HEK293 (cell line): ENCODE data around the gene SNTG2.

ENCODE experiments used
- CTCF ChIA-PET: fragments of 350-600 bp; formaldehyde crosslinking; extraction: SDS; loops from one replicate; lab custom pipeline; 2021; ENCODE audit warnings: antibody characterized with exemption; lab: Yijun Ruan, JAX
- POLR2A ChIA-PET: fragments of 300-600 bp; formaldehyde crosslinking; extraction: SDS; loops from one replicate; lab custom pipeline; 2020; ENCODE audit warnings: antibody characterized with exemption, inconsistent platforms; lab: Yijun Ruan, JAX
- H3K27ac ChIP-seq: fragments of 200-500 bp; sonication (Bioruptor generic); 2 replicates; pipeline ENCODE4 v1.5.1; 2014; ENCODE audit warnings: low read depth, low read length, control low read depth, inconsistent platforms; ENCODE audit errors: extremely low read depth
- H3K36me3 ChIP-seq, 2 experiments: fragments of 200-500 bp in 1 of 2; sonication (Bioruptor generic) in 1 of 2; 1 replicate in 1 of 2; 2 replicates in 1 of 2; pipeline ENCODE4 v1.5.1; 2014 to 2017; ENCODE audit warnings: inconsistent platforms in 2 of 2, low read length in 2 of 2; ENCODE audit not compliant: control insufficient read depth in 2 of 2, insufficient read depth in 1 of 2
- H3K4me1 ChIP-seq: fragments of 200-500 bp; sonication (Bioruptor generic); 2 replicates; pipeline ENCODE4 v1.5.1; 2014; ENCODE audit warnings: mild to moderate bottlenecking, low read length, inconsistent platforms; ENCODE audit not compliant: control insufficient read depth, insufficient read depth
- H3K4me3 ChIP-seq: 2 replicates; pipeline ENCODE4 v1.5.1; 2011; ENCODE audit warnings: low read depth, mild to moderate bottlenecking, control low read depth, low read length, moderate library complexity
- H3K9me3 ChIP-seq: fragments of 200-500 bp; sonication (Bioruptor generic); 2 replicates; pipeline ENCODE4 v1.5.1; 2014; ENCODE audit warnings: low read depth, low read length, inconsistent platforms; ENCODE audit not compliant: control insufficient read depth, insufficient read depth
- EGR2 ChIP-seq: fragments of 450-650 bp; formaldehyde crosslinking; IDR thresholded peaks from 2 replicates; pipeline ENCODE4 v1.5.1; 2016; ENCODE audit warnings: low read depth, missing biosample characterization, missing genetic modification characterization
- MZF1 ChIP-seq: fragments of 450-650 bp; formaldehyde crosslinking; IDR thresholded peaks from 2 replicates; pipeline ENCODE4 v1.5.1; 2017; ENCODE audit warnings: missing biosample characterization, missing genetic modification characterization, borderline replicate concordance
- SP3 ChIP-seq: fragments of 450-650 bp; formaldehyde crosslinking; IDR thresholded peaks from 2 replicates; pipeline ENCODE4 v1.5.1; 2016; ENCODE audit warnings: missing biosample characterization, missing genetic modification characterization
- ZNF350 ChIP-seq: fragments of 450-650 bp; formaldehyde crosslinking; IDR thresholded peaks from 2 replicates; pipeline ENCODE4 v1.5.0; 2017; ENCODE audit warnings: missing biosample characterization, mild to moderate bottlenecking, missing genetic modification characterization
- ZNF621 ChIP-seq: fragments of 450-650 bp; formaldehyde crosslinking; IDR thresholded peaks from 2 replicates; pipeline ENCODE4 v1.5.1; 2017; ENCODE audit warnings: missing biosample characterization, missing genetic modification characterization
- ZNF623 ChIP-seq: fragments of 450-650 bp; formaldehyde crosslinking; IDR thresholded peaks from 2 replicates; pipeline ENCODE4 v1.5.1; 2016; ENCODE audit warnings: missing biosample characterization, missing genetic modification characterization
- ZNF658 ChIP-seq: fragments of 450-650 bp; formaldehyde crosslinking; IDR thresholded peaks from 2 replicates; pipeline ENCODE4; 2016; ENCODE audit warnings: missing biosample characterization, missing genetic modification characterization
- ZNF747 ChIP-seq: fragments of 450-650 bp; formaldehyde crosslinking; IDR thresholded peaks from 2 replicates; pipeline ENCODE4 v1.5.1; 2016; ENCODE audit warnings: missing biosample characterization, missing genetic modification characterization
- ZNF792 ChIP-seq: fragments of 450-650 bp; formaldehyde crosslinking; IDR thresholded peaks from 2 replicates; pipeline ENCODE4 v1.5.1; 2016; ENCODE audit warnings: missing biosample characterization, missing genetic modification characterization
- TF ChIP-seq, protein P1 (sequence below): fragments of 450-650 bp; formaldehyde crosslinking; IDR thresholded peaks from 2 replicates; pipeline ENCODE4 v1.5.1; 2016; ENCODE audit warnings: missing biosample characterization, missing genetic modification characterization
- TF ChIP-seq, protein P2 (sequence below): fragments of 450-650 bp; formaldehyde crosslinking; IDR thresholded peaks from 2 replicates; pipeline ENCODE4 v1.5.1; 2017; ENCODE audit warnings: missing biosample characterization, missing genetic modification characterization
- TF ChIP-seq, protein P3 (sequence below): fragments of 450-650 bp; formaldehyde crosslinking; IDR thresholded peaks from 2 replicates; pipeline ENCODE4 v1.5.1; 2016; ENCODE audit warnings: missing biosample characterization, missing genetic modification characterization
- TF ChIP-seq, protein P4 (sequence below): fragments of 450-650 bp; formaldehyde crosslinking; IDR thresholded peaks from 2 replicates; pipeline ENCODE4 v1.5.1; 2016; ENCODE audit warnings: missing biosample characterization, missing genetic modification characterization
- TF ChIP-seq, protein P5 (sequence below): fragments of 450-650 bp; formaldehyde crosslinking; IDR thresholded peaks from 2 replicates; pipeline ENCODE4 v1.5.1; 2017; ENCODE audit warnings: missing biosample characterization, missing genetic modification characterization
- TF ChIP-seq, protein P6 (sequence below): fragments of 450-650 bp; formaldehyde crosslinking; conservative IDR thresholded peaks from 2 replicates; pipeline ENCODE4 v1.5.1; 2016; ENCODE audit warnings: low read depth, missing biosample characterization, missing genetic modification characterization

The SNTG2 gene

DNA sequence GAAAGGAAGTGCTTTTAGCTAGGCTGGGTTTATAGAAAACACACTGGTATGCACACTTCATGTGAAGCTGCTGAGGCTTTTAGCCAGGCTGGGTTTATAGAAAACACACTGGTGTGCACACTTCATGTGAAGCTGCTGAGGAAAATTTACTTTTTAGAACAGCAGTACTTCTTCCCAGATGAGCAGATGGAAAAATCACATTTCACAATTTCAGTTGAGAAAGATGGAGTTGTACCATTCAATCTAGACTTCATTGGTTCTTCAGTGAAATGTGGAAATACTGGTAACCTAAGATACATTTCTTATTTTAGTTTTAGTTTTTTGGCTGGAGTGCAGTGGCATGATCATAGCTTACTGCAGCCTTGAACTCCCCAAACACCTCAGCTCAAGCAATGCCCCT is 11.1 kb downstream of the SNTG2 start:
- TF ChIP-seq EGR2 (tag by site-specific recombination) (no peak), ZNF621 (tag by site-specific recombination) (no peak), ZNF658 (tag by site-specific recombination) (no peak), SP3 (tag by site-specific recombination) (no peak), ZNF792 (tag by site-specific recombination) (no peak), ZNF623 (no peak), MZF1 (tag by site-specific recombination) (no peak), ZNF350 (tag by site-specific recombination) (no peak)
- TF ChIP-seq, protein P1, sequence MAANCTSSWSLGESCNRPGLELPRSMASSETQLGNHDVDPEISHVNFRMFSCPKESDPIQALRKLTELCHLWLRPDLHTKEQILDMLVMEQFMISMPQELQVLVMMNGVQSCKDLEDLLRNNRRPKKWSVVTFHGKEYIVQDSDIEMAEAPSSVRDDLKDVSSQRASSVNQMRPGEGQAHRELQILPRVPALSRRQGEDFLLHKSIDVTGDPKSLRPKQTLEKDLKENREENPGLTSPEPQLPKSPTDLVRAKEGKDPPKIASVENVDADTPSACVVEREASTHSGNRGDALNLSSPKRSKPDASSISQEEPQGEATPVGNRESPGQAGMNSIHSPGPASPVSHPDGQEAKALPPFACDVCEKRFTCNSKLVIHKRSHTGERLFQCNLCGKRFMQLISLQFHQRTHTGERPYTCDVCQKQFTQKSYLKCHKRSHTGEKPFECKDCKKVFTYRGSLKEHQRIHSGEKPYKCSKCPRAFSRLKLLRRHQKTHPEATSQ = no peak
- TF ChIP-seq, protein P2, sequence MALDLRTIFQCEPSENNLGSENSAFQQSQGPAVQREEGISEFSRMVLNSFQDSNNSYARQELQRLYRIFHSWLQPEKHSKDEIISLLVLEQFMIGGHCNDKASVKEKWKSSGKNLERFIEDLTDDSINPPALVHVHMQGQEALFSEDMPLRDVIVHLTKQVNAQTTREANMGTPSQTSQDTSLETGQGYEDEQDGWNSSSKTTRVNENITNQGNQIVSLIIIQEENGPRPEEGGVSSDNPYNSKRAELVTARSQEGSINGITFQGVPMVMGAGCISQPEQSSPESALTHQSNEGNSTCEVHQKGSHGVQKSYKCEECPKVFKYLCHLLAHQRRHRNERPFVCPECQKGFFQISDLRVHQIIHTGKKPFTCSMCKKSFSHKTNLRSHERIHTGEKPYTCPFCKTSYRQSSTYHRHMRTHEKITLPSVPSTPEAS (tag by site-specific recombination) = no peak
- TF ChIP-seq, protein P3, sequence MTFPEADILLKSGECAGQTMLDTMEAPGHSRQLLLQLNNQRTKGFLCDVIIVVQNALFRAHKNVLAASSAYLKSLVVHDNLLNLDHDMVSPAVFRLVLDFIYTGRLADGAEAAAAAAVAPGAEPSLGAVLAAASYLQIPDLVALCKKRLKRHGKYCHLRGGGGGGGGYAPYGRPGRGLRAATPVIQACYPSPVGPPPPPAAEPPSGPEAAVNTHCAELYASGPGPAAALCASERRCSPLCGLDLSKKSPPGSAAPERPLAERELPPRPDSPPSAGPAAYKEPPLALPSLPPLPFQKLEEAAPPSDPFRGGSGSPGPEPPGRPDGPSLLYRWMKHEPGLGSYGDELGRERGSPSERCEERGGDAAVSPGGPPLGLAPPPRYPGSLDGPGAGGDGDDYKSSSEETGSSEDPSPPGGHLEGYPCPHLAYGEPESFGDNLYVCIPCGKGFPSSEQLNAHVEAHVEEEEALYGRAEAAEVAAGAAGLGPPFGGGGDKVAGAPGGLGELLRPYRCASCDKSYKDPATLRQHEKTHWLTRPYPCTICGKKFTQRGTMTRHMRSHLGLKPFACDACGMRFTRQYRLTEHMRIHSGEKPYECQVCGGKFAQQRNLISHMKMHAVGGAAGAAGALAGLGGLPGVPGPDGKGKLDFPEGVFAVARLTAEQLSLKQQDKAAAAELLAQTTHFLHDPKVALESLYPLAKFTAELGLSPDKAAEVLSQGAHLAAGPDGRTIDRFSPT (tag by site-specific recombination) = no peak
- TF ChIP-seq, protein P4, sequence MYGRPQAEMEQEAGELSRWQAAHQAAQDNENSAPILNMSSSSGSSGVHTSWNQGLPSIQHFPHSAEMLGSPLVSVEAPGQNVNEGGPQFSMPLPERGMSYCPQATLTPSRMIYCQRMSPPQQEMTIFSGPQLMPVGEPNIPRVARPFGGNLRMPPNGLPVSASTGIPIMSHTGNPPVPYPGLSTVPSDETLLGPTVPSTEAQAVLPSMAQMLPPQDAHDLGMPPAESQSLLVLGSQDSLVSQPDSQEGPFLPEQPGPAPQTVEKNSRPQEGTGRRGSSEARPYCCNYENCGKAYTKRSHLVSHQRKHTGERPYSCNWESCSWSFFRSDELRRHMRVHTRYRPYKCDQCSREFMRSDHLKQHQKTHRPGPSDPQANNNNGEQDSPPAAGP = no peak
- TF ChIP-seq, protein P5, sequence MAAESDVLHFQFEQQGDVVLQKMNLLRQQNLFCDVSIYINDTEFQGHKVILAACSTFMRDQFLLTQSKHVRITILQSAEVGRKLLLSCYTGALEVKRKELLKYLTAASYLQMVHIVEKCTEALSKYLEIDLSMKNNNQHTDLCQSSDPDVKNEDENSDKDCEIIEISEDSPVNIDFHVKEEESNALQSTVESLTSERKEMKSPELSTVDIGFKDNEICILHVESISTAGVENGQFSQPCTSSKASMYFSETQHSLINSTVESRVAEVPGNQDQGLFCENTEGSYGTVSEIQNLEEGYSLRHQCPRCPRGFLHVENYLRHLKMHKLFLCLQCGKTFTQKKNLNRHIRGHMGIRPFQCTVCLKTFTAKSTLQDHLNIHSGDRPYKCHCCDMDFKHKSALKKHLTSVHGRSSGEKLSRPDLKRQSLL (tag by site-specific recombination) = no peak
- POLR2A ChIA-PET = no interaction called here
- no peak overlapping the region for H3K4me3 ChIP-seq
- no peak overlapping the region for H3K27ac ChIP-seq
- H3K4me1 ChIP-seq = no peaks in the 10 kb centered on the region
- H3K9me3 ChIP-seq = no peaks in the 10 kb centered on the region
- H3K36me3 ChIP-seq = no peaks in the 10 kb centered on the region
- CTCF ChIA-PET = no interaction called here

DNA sequence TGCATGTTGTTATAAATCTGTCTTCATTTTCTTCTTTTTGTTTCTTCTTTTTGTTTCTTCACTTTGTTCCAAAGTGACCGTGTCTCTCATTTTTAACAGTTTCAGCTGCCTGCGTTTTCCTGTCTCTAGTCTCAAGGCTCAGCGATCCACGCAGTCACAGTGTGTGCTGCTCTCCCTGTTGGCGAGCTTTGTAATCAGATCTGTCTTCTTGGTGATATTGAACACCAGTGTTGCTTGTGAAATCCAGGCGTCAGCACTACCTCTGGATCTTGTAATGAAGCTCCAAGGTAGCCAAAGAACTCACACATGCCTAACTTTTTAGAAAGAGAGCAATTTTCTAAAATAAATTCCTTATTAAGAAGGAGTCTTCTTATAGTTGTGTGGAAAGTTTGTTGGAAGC is 13.2 kb downstream of the SNTG2 start:
- TF ChIP-seq, protein P6, sequence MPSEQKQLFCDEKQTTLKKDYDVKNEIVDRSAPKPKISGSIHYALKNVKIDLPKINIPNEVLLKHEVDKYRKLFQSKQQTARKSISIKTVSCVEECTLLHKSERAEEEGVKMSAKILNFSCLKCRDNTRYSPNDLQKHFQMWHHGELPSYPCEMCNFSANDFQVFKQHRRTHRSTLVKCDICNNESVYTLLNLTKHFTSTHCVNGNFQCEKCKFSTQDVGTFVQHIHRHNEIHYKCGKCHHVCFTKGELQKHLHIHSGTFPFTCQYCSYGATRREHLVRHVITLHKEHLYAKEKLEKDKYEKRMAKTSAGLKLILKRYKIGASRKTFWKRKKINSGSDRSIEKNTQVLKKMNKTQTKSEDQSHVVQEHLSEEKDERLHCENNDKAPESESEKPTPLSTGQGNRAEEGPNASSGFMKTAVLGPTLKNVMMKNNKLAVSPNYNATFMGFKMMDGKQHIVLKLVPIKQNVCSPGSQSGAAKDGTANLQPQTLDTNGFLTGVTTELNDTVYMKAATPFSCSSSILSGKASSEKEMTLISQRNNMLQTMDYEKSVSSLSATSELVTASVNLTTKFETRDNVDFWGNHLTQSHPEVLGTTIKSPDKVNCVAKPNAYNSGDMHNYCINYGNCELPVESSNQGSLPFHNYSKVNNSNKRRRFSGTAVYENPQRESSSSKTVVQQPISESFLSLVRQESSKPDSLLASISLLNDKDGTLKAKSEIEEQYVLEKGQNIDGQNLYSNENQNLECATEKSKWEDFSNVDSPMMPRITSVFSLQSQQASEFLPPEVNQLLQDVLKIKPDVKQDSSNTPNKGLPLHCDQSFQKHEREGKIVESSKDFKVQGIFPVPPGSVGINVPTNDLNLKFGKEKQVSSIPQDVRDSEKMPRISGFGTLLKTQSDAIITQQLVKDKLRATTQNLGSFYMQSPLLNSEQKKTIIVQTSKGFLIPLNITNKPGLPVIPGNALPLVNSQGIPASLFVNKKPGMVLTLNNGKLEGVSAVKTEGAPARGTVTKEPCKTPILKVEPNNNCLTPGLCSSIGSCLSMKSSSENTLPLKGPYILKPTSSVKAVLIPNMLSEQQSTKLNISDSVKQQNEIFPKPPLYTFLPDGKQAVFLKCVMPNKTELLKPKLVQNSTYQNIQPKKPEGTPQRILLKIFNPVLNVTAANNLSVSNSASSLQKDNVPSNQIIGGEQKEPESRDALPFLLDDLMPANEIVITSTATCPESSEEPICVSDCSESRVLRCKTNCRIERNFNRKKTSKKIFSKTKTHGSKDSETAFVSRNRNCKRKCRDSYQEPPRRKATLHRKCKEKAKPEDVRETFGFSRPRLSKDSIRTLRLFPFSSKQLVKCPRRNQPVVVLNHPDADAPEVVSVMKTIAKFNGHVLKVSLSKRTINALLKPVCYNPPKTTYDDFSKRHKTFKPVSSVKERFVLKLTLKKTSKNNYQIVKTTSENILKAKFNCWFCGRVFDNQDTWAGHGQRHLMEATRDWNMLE (tag by site-specific recombination) = no peak
- no peak for TF ChIP-seq ZNF747 (tag by site-specific recombination)
- H3K9me3 ChIP-seq = no peaks in the 10 kb centered on the region
- no peaks in the 10 kb centered on the region for H3K4me1 ChIP-seq
- H3K27ac ChIP-seq = no peak overlapping the region
- ChIA-PET CTCF (interaction anchor here (1.1 kb wide), 1 partner anchor 9 kb away, joined by 3 read pairs; no protein-coding TSS in a partner anchor), POLR2A (no interaction called here)
- no peaks in the 10 kb centered on the region for H3K36me3 ChIP-seq
- H3K4me3 ChIP-seq = no peak overlapping the region
